ENCODE measurements around the gene POU2AF1. TPM values are rescaled to one million over a fixed set of nuclear protein-coding genes. Genes with fewer than 3 reads are reported as not detected.

POU2AF1 gene
- total and polyA plus RNA-seq, 2 of the 8 experiments (the other 6 are each of a cell fraction or from before 2014, with no cell fraction given) = not detected

DNA sequence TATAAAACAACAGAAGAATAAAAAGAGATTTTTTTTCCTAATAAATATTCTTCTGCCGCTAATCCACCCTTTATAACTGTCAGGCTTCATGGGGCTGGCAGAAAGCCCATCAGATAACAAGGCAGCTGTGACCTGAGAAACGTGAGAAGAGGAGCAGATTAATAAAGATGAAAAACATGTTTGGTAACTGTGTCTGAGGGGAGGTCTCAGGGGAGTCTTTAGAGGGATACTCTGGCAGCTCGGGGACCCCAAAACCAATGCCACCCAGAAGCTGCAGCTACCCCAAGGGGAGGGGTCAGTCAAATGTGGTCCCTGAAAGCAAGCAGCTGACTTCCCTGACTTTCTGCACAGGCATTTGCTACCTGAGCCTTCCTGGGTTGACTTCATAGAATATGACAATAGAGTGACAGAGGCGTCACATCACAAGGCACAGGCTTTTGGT is 48.4 kb upstream of the POU2AF1 start:
- Histone ChIP-seq H3K23me2 (ENCODE audit: low read depth, low read length) (no peaks in the 10 kb centered on the region), H3K4me2 (ENCODE audit: insufficient read depth in 1 of 2, low read depth in 2 of 2, low read length in 2 of 2) (no peak overlapping the region), H3K36me3 (ENCODE audit: control insufficient read depth in 2 of 4, insufficient read depth in 4 of 4, low read length in 3 of 4) (no peaks in the 10 kb centered on the region), H2BK20ac (ENCODE audit: low read length) (no peak overlapping the region), H2BK5ac (ENCODE audit: low read depth, low read length) (no peak overlapping the region), H4K91ac (replicated peaks; ENCODE audit: insufficient read length, low read length) (no peak overlapping the region), H4K8ac (ENCODE audit: extremely low read depth, insufficient read depth, low read length) (no peak overlapping the region), H3K56ac (replicated peaks; ENCODE audit: insufficient read length, low read depth, low read length) (no peak overlapping the region), H3K9me3 (ENCODE audit: insufficient read depth in 2 of 2, low read depth in 1 of 2, low read length in 1 of 2) (no peaks in the 10 kb centered on the region), H3K9ac (replicated peaks in 1 of 4; ENCODE audit: extremely low read depth in 1 of 4, low read depth in 3 of 4, low read length in 3 of 4) (no peak overlapping the region), H3K79me2 (ENCODE audit: control insufficient read depth in 1 of 2, insufficient read depth in 2 of 2, low read length in 2 of 2) (no peaks in the 10 kb centered on the region), H3K27ac (ENCODE audit: low read depth, low read length) (no peak overlapping the region), H2AFZ (ENCODE audit: low read length) (no peak overlapping the region), H3K23ac (ENCODE audit: insufficient read length) (no peak overlapping the region), H2BK120ac (replicated peaks; ENCODE audit: low read depth, low read length) (no peak overlapping the region), H3K4me1 (replicated peaks in 1 of 4; ENCODE audit: control insufficient read depth in 3 of 4, insufficient read depth in 4 of 4, low read length in 3 of 4) (peaks cover 0 to 3% (median 0%) of the 10 kb centered on the region in 4 experiments; a peak in 1 of 7 replicates), H4K20me1 (replicated peaks in 1 of 2; ENCODE audit: control insufficient read depth in 1 of 2, insufficient read depth in 2 of 2, low read length in 2 of 2) (no peaks in the 10 kb centered on the region), H4K5ac (ENCODE audit: insufficient read length, low read depth, low read length) (no peak overlapping the region), H3K14ac (ENCODE audit: insufficient read length) (no peak overlapping the region), H3K27me3 (replicated peaks in 1 of 4; ENCODE audit: control insufficient read depth in 3 of 4, extremely low read depth in 1 of 4, insufficient read depth in 3 of 4, low read length in 3 of 4) (no peaks in the 10 kb centered on the region), H3K18ac (ENCODE audit: extremely low read depth, low read length) (no peak overlapping the region), H2BK12ac (ENCODE audit: low read depth, low read length) (no peak overlapping the region), H2AK5ac (ENCODE audit: low read depth, low read length) (no peak overlapping the region), H2BK15ac (ENCODE audit: low read length) (no peak overlapping the region), H3K4ac (replicated peaks; ENCODE audit: insufficient read length, low read depth, low read length) (no peak overlapping the region), H3K4me3 (ENCODE audit: extremely low read depth in 1 of 4, insufficient read depth in 2 of 4, low read depth in 3 of 4, low read length in 4 of 4) (no peak overlapping the region), H3K79me1 (ENCODE audit: low read depth, low read length) (no peaks in the 10 kb centered on the region)
- DNase-seq (ENCODE audit: low read depth in 1 of 2, low spot score in 2 of 2) = no peak
- POLR2A ChIA-PET (ENCODE audit: partially characterized antibody) = no interaction called here
- CTCF ChIA-PET (ENCODE audit: partially characterized antibody) = interaction anchor here (0.7 to 22.4 kb wide), 20 partner anchors 8 to 993 kb away, joined by 3 to 484 read pairs (median 5); partner anchors contain the start of gene POU2AF3
- no peak for FAIRE-seq
- 65% methylated on average over 4 of the region's 4 CpGs; no CpG with 5 or more reads in 1 of the 2 experiments for WGBS, 2 experiments (ENCODE audit: extremely low coverage in 1 of 2, insufficient coverage in 1 of 2, insufficient read length in 1 of 2, insufficient replicate concordance in 2 of 2, low coverage in 1 of 2, low lambda C conversion rate in 2 of 2, missing lambda C conversion rate in 1 of 2)
- TF ChIP-seq SUZ12 (IDR thresholded peaks at IDR 0.05; ENCODE audit: low read length) (no peak), RNF2 (IDR thresholded peaks at IDR 0.05; ENCODE audit: borderline replicate concordance, low read depth, low read length, missing control alignments, poor library complexity, severe bottlenecking) (no peak), TAF7 (optimal IDR thresholded peaks at IDR 0.05; ENCODE audit: borderline replicate concordance, low read depth, low read length) (no peak), NRF1 (IDR thresholded peaks at IDR 0.05; ENCODE audit: low read depth, low read length) (no peak), KDM1A (IDR thresholded peaks at IDR 0.05; ENCODE audit: borderline replicate concordance, low read length) (no peak), GTF2F1 (IDR thresholded peaks at IDR 0.05; ENCODE audit: borderline replicate concordance, low read depth, low read length) (no peak), EGR1 (IDR thresholded peaks at IDR 0.05; ENCODE audit: borderline replicate concordance, low read depth, low read length) (no peak), CTBP2 (IDR thresholded peaks at IDR 0.05; ENCODE audit: borderline replicate concordance, insufficient read depth, insufficient read length, low read length) (no peak), TEAD4 (IDR thresholded peaks at IDR 0.05; ENCODE audit: low read depth, low read length) (no peak), GABPA (IDR thresholded peaks at IDR 0.05; ENCODE audit: borderline replicate concordance, insufficient read depth, low read length) (no peak), SRF (IDR thresholded peaks at IDR 0.05; ENCODE audit: low read depth, low read length) (no peak)
- TF ChIP-seq, protein P1, sequence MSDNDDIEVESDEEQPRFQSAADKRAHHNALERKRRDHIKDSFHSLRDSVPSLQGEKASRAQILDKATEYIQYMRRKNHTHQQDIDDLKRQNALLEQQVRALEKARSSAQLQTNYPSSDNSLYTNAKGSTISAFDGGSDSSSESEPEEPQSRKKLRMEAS (IDR thresholded peaks at IDR 0.05) = no peak

Data from H1 (cell line).